Retina (tissue), 1 donor: Measurements from ENCODE around the gene THAP5.
"Not testable (repeated sequence)": the region's sequence is repeated elsewhere in the genome, so short reads cannot be mapped to it uniquely, and the experiment has no call there.

Experiments used
- DNase-seq: peaks from one replicate; pipeline ENCODE4 v3.0.0-alpha.2; 2016

The THAP5 gene

GRCh38 chr7:108584211-108584610 lies 14.7 kb upstream of the THAP5 start:
- no peak for DNase-seq

- DNase-seq: no peak
Observed at GRCh38 chr7:108581655-108582491, 12.4 kb upstream of the THAP5 start.

DNA sequence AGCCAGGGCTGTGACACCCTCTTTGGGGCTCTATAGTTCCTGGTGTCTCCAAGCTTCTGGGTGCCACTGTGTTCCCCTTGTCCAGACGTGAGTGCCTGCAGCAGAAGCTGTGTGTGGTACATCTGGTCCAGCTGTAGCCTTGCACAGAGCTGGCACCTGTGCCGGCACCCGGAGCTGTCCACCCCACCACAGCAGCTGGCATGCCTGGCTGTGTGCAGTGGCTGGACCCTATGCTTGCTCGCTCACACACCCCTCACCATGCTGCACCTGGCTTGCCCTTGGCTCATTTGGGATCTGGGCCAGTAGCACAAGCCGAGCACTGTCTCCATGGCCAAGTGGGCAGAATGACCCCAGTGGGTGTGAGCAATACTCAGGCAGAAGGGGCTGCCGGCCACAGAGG lies 10.8 kb upstream of the THAP5 start:
- no peak for DNase-seq

DNA sequence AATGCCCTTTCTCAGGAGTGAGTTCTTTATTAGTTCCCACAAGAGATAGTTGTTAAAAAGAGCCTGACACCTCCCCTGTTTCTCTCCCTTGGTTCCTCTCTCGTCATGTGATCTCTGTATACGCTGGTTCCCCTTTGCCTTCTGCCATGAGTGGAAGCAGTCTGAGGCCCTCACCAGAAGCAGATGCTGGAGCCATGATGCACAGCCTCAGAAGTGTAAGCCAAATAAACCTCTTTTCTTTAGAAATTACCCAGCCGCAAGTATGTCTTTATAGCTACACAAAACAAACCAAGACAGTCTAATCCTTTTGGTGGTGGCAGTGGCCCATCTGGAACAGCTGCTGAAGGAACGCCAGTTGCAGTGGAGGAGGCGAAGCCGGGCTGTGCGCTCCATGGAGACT lies 9.4 kb upstream of the THAP5 start:
- no peak for DNase-seq

GRCh38 chr7:108576116-108576515 lies 6.6 kb upstream of the THAP5 start:
- no peak for DNase-seq

DNA sequence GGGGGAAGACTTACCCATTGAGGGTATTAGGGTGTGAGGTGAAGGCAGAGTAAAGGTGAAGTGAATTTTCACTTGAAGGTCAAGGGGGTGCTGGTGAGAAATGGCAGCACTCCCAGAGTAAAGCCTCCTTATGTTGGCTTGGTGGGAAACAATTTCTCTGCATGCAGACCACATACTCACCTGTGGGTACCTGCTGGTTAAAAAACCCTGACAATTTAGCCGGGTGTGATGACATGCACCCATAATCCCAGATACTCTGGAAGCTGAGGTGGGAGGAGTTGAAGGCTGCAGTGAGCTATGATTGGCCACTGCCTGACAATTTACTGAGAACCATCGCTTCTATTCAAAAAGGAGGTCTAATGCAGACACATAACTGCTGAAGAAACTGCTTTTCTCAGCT lies 5.7 kb upstream of the THAP5 start:
- no peak for DNase-seq

- no peak for DNase-seq
Observed at GRCh38 chr7:108572480-108572879, 3.0 kb upstream of the THAP5 start.

DNA sequence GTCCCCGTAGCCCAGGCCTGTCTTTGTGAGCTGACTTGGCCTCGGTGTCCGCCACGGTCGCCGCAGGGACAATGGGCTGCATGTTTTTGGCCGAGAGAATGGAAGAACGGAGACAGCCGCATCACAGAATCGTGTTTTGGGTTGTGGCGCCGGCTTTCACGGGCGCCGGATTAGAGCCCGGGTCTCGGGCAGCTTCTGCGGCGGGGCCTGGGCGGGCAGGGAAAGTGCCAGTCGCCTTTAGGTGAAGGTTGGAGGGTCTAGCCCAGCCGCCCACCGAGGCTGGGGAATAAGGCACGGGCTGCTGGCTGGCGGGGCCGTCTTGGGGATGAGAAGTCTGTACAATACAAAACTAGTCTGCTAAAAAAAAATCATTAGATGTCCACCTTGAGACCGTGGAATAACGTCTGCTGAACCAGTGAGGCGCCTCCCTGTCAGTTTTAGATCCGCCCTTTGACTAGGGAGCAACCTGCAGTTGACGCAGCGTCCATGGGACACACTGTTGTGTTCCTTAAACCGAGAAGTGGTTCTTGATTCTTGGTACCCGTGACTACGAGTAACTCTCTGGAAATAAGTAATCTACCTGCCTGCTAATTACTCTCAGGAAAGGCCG lies 745 bp upstream of the THAP5 start:
- no peak for DNase-seq

DNA sequence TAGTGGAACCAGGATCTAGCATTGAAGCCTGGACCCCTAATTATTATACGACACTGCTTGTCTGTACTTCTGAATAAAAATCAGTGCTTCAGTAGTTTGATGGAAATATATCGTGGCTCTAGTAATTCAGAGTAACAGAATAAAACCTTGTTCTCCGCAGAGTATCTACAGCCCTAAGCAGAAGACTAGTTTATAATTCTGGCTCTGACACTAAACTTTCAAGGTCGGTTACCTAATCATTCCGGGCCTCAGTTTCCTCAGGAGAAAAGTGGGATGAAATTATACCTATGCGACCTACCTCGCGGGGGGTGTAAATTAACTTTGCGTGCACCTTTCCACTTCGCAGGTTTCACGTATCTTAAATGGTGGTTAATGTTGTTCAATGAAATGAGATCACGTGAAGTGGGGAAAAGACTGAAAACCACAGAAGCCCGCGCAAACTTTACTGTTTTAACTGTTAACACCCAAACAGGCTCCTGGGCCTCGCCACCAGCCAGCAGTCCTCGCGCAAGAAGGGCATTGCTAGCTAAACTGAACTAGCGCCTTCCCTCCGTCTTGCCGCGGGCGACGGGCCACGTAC lies 615 bp downstream of the THAP5 start:
- DNase-seq: no peak

- DNase-seq: no peak
Observed at GRCh38 chr7:108565987-108566386, 3.5 kb downstream of the THAP5 start.

- DNase-seq: no peak
Observed at GRCh38 chr7:108561047-108561619, 8.4 kb downstream of the THAP5 start.

- DNase-seq: no peak
Observed at GRCh38 chr7:108559253-108559652, 10.3 kb downstream of the THAP5 start.

GRCh38 chr7:108557617-108558016 lies 11.9 kb downstream of the THAP5 start:
- no peak for DNase-seq

DNA sequence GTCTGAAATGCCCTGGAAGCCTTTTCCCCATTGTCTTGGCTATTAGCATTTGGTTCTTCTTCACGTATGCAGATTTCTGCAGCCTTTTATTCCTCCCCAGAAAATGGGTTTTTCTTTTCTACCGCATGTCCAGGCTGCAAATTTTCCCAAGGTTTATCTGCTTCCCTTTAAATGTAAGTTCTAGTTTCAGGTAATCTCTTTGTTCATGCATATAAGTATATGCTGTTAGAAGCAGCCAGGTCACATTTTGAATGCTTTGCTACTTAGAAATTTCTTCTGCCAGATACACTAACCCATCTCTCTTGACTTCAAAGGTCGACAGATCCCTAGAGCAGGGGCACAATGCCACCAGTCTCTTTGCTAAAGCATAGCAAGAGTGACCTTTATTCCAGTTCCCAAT lies 12.3 kb downstream of the THAP5 start:
- no peak for DNase-seq

- not testable (repeated sequence) for DNase-seq
Observed at GRCh38 chr7:108556665-108557064, 12.8 kb downstream of the THAP5 start.

DNA sequence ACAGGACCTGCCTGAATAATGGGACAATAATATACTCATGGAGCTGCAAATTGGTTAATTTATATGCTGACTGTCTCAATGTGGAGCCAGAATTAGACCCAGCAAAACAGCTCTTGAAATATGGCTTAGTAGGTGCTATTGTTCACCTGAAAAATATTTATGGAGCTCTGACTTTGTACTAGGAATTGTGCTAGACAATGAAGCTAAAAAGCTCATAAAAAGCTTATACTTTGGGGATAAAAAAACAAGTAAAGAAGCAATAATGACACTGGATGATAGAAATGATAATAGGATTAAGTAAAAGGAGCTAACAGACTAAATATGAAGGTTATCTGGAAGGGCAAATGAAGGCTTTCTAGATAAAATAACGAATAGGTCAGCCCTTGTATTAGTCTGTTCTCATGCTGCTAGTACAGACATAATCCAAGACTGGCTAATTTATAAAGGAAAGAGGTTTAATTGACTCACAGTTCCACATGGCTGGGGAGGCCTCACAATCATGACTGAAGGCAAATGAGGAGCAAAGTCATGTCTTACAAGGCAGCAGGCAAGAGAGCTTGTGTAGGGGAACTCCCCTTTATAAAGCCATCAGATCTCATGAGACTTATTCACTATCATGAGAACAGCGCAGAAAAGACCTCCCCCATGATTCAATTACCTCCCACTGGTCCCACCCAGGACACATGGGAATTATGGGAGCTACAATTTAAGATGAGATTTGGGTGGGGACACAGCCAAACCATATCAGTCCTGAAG lies 21.2 kb downstream of the THAP5 start:
- not testable (repeated sequence) for DNase-seq

GRCh38 chr7:108541478-108541877 lies 28.0 kb downstream of the THAP5 start:
- DNase-seq: no peak

DNA sequence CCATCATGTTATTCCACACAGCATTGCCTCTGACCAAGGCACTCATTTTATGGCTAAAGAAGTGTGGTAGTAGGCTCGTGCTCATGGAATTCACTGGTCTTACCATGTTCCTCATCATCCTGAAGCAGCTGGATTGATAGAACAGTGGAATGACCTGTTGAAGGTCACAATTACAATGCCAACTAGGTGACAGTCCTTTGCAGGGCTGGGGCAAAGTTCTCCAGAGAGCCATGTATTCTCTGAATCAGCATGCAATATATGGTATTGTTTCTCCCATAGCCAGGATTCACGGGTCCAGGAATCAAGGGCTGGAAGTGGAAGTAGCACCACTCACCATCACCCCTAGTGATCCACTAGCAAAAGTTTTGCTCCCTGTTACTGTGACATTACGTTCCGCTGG lies 30.8 kb downstream of the THAP5 start:
- DNase-seq: not testable (repeated sequence)

DNA sequence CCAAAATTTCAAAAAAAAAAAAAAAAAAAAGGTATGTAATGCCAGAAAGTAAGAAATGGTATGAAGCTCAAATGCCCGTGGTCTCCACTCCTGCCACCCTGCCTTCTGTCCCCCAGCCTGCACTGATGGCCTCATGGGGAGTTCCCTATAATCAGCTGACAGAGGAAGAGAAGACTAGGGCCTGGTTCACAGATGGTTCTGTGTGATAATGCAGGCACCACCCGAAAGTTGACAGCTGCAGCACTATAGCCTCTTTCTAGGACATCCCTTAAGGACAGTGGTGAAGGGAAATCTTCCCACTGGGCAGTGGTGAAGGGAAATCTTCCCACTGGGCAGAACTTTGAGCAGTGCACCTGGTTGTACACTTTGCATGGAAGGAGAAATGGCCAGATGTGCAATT lies 31.3 kb downstream of the THAP5 start:
- not testable (repeated sequence) for DNase-seq

GRCh38 chr7:108537229-108537628 lies 32.3 kb downstream of the THAP5 start:
- DNase-seq: no peak

DNA sequence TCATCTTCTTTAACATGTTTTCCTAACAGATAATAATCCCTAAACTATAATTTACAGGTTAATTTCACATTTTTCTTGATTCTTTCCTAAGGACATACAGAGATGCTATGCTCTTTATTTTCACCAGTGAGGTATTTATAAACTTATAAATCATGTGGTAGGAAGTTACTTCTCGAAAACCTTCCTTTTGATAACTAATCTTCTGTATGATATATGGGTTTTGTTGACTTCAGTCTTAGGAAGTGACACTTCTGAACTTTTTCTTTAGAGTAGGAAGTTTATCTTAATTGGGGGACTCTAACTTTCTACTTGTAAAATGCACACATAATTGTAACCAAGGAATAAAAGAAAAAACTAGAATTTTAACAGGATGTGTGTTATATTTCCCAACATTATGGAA lies 33.8 kb downstream of the THAP5 start:
- no peak for DNase-seq

DNA sequence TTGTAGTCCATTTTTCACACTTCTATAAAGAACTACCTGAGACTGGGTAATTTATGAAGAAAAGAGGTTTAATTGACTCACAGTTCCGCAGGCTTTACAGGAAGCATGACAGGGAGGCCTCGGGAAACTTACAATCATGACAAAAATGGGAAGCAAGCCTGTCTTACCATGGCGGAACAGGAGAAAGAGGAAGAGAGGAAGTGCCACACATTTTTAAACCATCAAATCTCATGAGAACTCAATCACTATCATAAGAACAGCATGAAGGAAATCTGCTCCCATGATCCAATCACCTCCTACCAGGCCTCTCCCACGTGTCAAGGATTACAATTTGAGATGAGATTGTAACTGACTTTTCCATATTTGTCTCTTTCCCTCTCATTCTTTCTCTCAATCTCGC lies 34.2 kb downstream of the THAP5 start:
- DNase-seq: no peak

DNA sequence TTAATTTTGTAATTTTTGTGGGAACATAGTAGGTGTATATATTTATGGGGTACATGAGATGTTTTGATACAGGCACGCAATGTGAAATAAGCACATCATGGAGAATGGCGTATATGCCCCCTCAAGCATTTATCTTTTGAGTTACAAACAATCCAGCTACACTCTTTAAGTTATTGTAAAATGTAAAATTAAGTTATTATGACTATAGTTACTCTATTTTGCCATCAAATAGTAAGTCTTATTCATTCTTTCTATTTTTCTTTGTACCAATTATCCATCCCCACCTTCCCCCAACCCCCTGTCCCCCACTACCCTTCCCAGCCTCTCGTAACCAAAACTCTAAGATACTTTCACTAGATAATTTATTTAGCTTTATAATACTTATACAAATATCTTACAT lies 35.8 kb downstream of the THAP5 start:
- no peak for DNase-seq
